Measurements from ENCODE around the gene SLC9A8. TPM values are rescaled to one million over a fixed set of nuclear protein-coding genes. Genes with fewer than 3 reads are reported as not detected.

SLC9A8 gene
- total RNA-seq, 4 donors from 2014 or later: 9.0 to 31.0 (median 16.6) TPM

DNA sequence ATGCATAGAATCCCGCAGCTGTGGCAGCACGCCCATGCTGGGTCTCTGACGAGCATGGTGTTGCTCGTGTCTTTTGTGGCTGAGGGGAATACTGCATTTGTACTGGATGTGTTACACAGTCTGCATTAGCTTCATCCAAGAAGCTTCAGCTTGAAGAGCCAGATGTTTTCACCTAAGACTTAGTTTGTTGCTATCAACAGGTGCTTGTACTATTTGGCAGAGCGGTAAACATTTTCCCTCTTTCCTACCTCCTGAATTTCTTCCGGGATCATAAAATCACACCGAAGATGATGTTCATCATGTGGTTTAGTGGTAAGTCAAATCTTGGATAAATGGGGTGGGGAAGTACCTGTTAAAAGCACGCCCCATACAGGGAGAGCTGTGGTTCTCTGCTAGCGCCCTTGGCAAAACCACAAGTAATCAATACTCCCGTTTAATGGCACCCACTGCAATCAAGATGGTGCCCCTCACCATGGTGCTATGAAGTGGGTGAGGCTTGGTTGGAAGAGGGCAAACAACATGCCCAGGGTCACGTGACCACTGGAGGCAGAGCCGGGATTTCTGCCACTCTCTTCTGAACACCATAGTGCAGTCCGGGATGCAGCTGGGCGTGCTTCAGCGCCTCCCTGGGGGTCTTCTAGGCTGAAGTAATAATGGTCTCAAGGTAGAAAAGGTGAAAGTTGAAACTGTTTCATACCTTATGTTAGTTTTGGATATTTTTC lies 68.3 kb downstream of the SLC9A8 start:
- peaks cover 0 to 6% (median 2%) of the 10 kb centered on the region in 4 donors for H3K4me1 ChIP-seq
- H3K4me3 ChIP-seq: no peak overlapping the region
- intact Hi-C loops (cut with DNase I; ENCODE audit: low total_unique reads) (no loop called here), in situ Hi-C loops (cut with MboI; ENCODE audit: low pct_ligation_motif_present in 1 of 4, low pct_unique_long_range_greater_than_20kb in 1 of 4, low sequenced_read_pairs in 3 of 4) (no loop called here)
- H3K27me3 ChIP-seq: no peaks in the 10 kb centered on the region
- H3K27ac ChIP-seq: no peak overlapping the region
- H3K9me3 ChIP-seq: no peaks in the 10 kb centered on the region
- no peak for TF ChIP-seq EP300 (IDR thresholded peaks at IDR 0.05; ENCODE audit: low read depth)
- TF ChIP-seq POLR2AphosphoS5 (IDR thresholded peaks at IDR 0.05): no peak
- TF ChIP-seq, protein P1, sequence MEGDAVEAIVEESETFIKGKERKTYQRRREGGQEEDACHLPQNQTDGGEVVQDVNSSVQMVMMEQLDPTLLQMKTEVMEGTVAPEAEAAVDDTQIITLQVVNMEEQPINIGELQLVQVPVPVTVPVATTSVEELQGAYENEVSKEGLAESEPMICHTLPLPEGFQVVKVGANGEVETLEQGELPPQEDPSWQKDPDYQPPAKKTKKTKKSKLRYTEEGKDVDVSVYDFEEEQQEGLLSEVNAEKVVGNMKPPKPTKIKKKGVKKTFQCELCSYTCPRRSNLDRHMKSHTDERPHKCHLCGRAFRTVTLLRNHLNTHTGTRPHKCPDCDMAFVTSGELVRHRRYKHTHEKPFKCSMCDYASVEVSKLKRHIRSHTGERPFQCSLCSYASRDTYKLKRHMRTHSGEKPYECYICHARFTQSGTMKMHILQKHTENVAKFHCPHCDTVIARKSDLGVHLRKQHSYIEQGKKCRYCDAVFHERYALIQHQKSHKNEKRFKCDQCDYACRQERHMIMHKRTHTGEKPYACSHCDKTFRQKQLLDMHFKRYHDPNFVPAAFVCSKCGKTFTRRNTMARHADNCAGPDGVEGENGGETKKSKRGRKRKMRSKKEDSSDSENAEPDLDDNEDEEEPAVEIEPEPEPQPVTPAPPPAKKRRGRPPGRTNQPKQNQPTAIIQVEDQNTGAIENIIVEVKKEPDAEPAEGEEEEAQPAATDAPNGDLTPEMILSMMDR (IDR thresholded peaks at IDR 0.05): no peak
- no peak for TF ChIP-seq POLR2A (IDR thresholded peaks at IDR 0.05)
- DNase-seq: no peak
- H3K36me3 ChIP-seq: peaks cover 0 to 25% (median 4%) of the 10 kb centered on the region in 4 donors
- 89 to 93% methylated on average over 8 to 15 of the region's 15 CpGs for WGBS, 2 donors (ENCODE audit: low coverage in 1 of 2)

DNA sequence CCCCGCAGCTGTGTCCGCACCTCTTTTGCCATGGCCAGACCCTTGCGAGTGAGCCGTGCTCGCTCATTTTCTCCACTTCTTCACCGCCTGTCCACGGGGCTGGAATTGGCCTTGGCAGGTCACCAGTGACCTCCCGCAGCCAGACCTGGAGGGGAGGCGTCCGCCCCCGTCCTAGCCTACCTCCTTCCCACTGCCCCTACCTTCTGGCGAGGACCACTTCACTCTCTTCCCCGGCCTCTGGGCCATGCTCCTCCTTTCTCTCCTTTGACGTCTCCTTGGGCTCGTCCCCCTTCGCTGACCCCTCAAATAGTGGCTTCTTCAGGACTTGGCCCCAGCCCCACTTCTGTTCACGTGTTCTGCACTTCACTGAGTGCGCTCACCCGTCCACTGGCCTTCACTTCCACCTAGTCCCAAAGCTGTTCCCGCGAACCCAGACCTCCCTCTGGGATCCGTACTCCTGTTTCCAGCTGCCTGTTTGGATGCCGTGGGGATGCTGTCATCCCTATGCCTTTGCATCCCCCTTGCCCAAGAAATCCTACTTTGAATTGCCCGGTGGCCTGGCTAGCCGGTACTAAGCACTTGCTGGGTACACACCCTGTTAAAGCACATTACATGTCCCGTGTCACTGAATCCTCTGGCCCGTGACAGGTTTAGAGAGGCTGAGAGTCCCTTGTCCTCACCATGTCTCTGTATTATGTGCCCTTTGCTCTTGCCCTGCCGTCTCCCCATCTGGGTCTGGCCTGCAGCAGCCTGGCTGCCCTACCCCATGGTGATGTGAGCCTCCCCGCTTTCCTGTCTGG lies 69.7 kb downstream of the SLC9A8 start:
- H3K27me3 ChIP-seq: no peaks in the 10 kb centered on the region
- no peak for DNase-seq
- peaks cover 0 to 25% (median 4%) of the 10 kb centered on the region in 4 donors for H3K36me3 ChIP-seq
- TF ChIP-seq, protein P1 (IDR thresholded peaks at IDR 0.05): no peak
- no peak for TF ChIP-seq POLR2A (IDR thresholded peaks at IDR 0.05)
- no peak for TF ChIP-seq EP300 (IDR thresholded peaks at IDR 0.05; ENCODE audit: low read depth)
- no peak for TF ChIP-seq POLR2AphosphoS5 (IDR thresholded peaks at IDR 0.05)
- WGBS, 2 donors (ENCODE audit: low coverage in 1 of 2): 92 to 94% methylated on average over 3 to 28 of the region's 29 CpGs
- in situ Hi-C loops (cut with MboI; ENCODE audit: low pct_ligation_motif_present in 1 of 4, low pct_unique_long_range_greater_than_20kb in 1 of 4, low sequenced_read_pairs in 3 of 4) (no loop called here), intact Hi-C loops (cut with DNase I; ENCODE audit: low total_unique reads) (no loop called here)
- no peak overlapping the region for H3K27ac ChIP-seq
- H3K4me3 ChIP-seq: no peak overlapping the region
- H3K9me3 ChIP-seq: no peaks in the 10 kb centered on the region
- peaks cover 0 to 5% (median 0%) of the 10 kb centered on the region in 4 donors for H3K4me1 ChIP-seq

DNA sequence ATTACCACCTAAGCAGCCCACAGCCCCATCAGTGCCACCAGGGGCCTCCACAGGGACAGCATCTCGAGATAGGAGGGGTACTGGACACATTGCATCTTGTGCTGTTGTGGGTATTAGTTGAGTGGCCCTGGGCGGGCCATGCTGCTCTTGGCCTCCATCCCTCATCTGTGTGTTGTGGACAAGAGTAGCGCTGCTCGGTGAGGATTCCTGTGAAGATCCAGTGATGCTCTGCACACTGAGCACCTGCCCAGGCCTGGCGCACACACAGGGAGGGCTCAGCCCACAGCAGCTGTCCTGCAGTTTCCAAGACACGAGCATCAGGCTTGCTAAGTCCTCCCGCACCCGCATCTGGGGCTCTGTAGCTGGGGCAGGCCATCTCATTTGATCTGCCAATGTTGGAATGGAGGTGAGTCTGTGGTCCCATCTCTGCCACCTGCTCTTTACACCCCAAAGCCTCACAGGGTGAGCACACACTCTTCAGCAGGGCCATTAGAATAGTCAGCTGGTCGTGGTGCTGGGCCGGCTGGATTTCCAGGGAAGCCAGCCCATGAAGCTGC lies 70.7 kb downstream of the SLC9A8 start:
- in situ Hi-C loops (cut with MboI; ENCODE audit: low pct_ligation_motif_present in 1 of 4, low pct_unique_long_range_greater_than_20kb in 1 of 4, low sequenced_read_pairs in 3 of 4) (no loop called here), intact Hi-C loops (cut with DNase I; ENCODE audit: low total_unique reads) (no loop called here)
- Histone ChIP-seq H3K4me3 (no peak overlapping the region), H3K27ac (no peak overlapping the region), H3K36me3 (peaks cover 0 to 22% (median 4%) of the 10 kb centered on the region in 4 donors), H3K4me1 (peaks cover 0 to 6% (median 0%) of the 10 kb centered on the region in 4 donors), H3K27me3 (no peaks in the 10 kb centered on the region), H3K9me3 (no peaks in the 10 kb centered on the region)
- TF ChIP-seq EP300 (IDR thresholded peaks at IDR 0.05; ENCODE audit: low read depth) (no peak), POLR2AphosphoS5 (IDR thresholded peaks at IDR 0.05) (no peak), POLR2A (IDR thresholded peaks at IDR 0.05) (no peak)
- TF ChIP-seq, protein P1 (IDR thresholded peaks at IDR 0.05): no peak
- 95% methylated on average over 10 of the region's 10 CpGs; no CpG with 5 or more reads in 1 of the 2 donors for WGBS, 2 donors (ENCODE audit: low coverage in 1 of 2)
- no peak for DNase-seq
